CD14-positive monocyte (primary cell): ENCODE results near the gene NPAT. TPM values are rescaled to one million over a fixed set of nuclear protein-coding genes. Genes with fewer than 3 reads are reported as not detected.
"Not testable (repeated sequence)": the region's sequence is repeated elsewhere in the genome, so short reads cannot be mapped to it uniquely, and the experiment has no call there.

Source experiments
- DNase-seq, 3 donors: peaks; one replicate each; pipeline ENCODE4 v3.0.0-alpha.2; 2011 to 2022
- H2AFZ ChIP-seq: 2 replicates; pipeline ENCODE4 v1.6.0; 2012; ENCODE audit warnings: mild to moderate bottlenecking, low read depth, low read length, inconsistent platforms; ENCODE audit not compliant: insufficient read depth, poor library complexity, severe bottlenecking
- H3K27ac ChIP-seq, 2 donors: 1 replicate in 1 of 2; 2 replicates in 1 of 2; pipeline ENCODE4 v1.5.1; 2012 to 2013; ENCODE audit warnings: low read length in 2 of 2, control low read depth in 1 of 2, inconsistent platforms in 1 of 2, low read depth in 1 of 2, mild to moderate bottlenecking in 1 of 2
- H3K27me3 ChIP-seq, 2 donors: one replicate each; pipeline versions ENCODE4 v1.6.0 to v1.6.1; 2011 to 2013; ENCODE audit warnings: low read length in 2 of 2; ENCODE audit not compliant: control insufficient read depth in 2 of 2, insufficient read depth in 2 of 2
- H3K36me3 ChIP-seq, 2 donors: replicated peaks in 1 of 2; 1 replicate in 1 of 2; 2 replicates in 1 of 2; pipeline versions ENCODE4 v1.5.1 to v1.6.1; 2012 to 2013; ENCODE audit warnings: low read length in 2 of 2, control low read depth in 1 of 2, inconsistent platforms in 1 of 2, mild to moderate bottlenecking in 1 of 2; ENCODE audit not compliant: insufficient read depth in 2 of 2, control insufficient read depth in 1 of 2
- H3K4me1 ChIP-seq, 2 donors: 1 replicate in 1 of 2; 2 replicates in 1 of 2; pipeline versions ENCODE4 v1.5.1 to v1.6.1; 2012 to 2013; ENCODE audit warnings: low read length in 2 of 2, control low read depth in 1 of 2, inconsistent platforms in 1 of 2, mild to moderate bottlenecking in 1 of 2, moderate library complexity in 1 of 2; ENCODE audit not compliant: insufficient read depth in 2 of 2, control insufficient read depth in 1 of 2
- H3K4me2 ChIP-seq: replicated peaks from 2 replicates; pipeline ENCODE3; 2012; ENCODE audit warnings: low read length, moderate library complexity, mild to moderate bottlenecking; ENCODE audit not compliant: poor library complexity, severe bottlenecking; ENCODE audit errors: extremely low read depth
- H3K4me3 ChIP-seq, 3 experiments: fragments of 200-600 bp in 1 of 3; sonication (generic) in 1 of 3; replicated peaks in 1 of 3; 1 replicate in 2 of 3; 2 replicates in 1 of 3; pipeline ENCODE4 v1.5.1; 2011 to 2013; ENCODE audit warnings: low read length in 3 of 3, mild to moderate bottlenecking in 3 of 3, control low read depth in 2 of 3, low read depth in 2 of 3, inconsistent platforms in 1 of 3, moderate library complexity in 1 of 3
- H3K79me2 ChIP-seq: 2 replicates; pipeline ENCODE4 v1.6.0; 2012; ENCODE audit warnings: mild to moderate bottlenecking, control low read depth, inconsistent platforms, low read length, moderate library complexity; ENCODE audit not compliant: insufficient read depth
- H3K9ac ChIP-seq: 2 replicates; pipeline ENCODE4 v1.6.0; 2017; ENCODE audit warnings: low read length, mild to moderate bottlenecking; ENCODE audit not compliant: insufficient read depth, poor library complexity, severe bottlenecking
- H3K9me3 ChIP-seq, 2 donors: replicated peaks in 1 of 2; 1 replicate in 1 of 2; 2 replicates in 1 of 2; pipeline versions ENCODE4 v1.5.1 to v1.6.1; 2012 to 2013; ENCODE audit warnings: low read length in 2 of 2, control low read depth in 1 of 2; ENCODE audit not compliant: control insufficient read depth in 1 of 2, insufficient read depth in 1 of 2
- H4K20me1 ChIP-seq: 2 replicates; pipeline ENCODE4 v1.6.0; 2012; ENCODE audit warnings: mild to moderate bottlenecking, low read length, control low read depth, moderate library complexity; ENCODE audit not compliant: insufficient read depth
- H3K27ac Mint-ChIP-seq, 7 donors: one replicate each; pipeline ENCODE4 v1.8.0; 2020; ENCODE audit warnings: mild to moderate bottlenecking in 7 of 7, mixed read lengths in 7 of 7, moderate library complexity in 6 of 7, inconsistent platforms in 2 of 7
- H3K27me3 Mint-ChIP-seq, 3 donors: one replicate each; pipeline ENCODE4 v1.8.0; 2021 to 2022; ENCODE audit warnings: low read depth in 3 of 3, mild to moderate bottlenecking in 3 of 3, mixed read lengths in 3 of 3, moderate library complexity in 3 of 3, inconsistent platforms in 1 of 3
- H3K36me3 Mint-ChIP-seq, 2 donors: one replicate each; pipeline ENCODE4 v1.8.0; 2020; ENCODE audit warnings: mixed read lengths in 2 of 2, inconsistent platforms in 1 of 2, mild to moderate bottlenecking in 1 of 2
- H3K4me1 Mint-ChIP-seq: one replicate; pipeline ENCODE4 v1.8.0; 2020; ENCODE audit warnings: mild to moderate bottlenecking, mixed read lengths
- H3K4me3 Mint-ChIP-seq, 2 donors: one replicate each; pipeline ENCODE4 v1.8.0; 2020; ENCODE audit warnings: mild to moderate bottlenecking in 2 of 2, mixed read lengths in 2 of 2, moderate library complexity in 1 of 2
- H3K9me3 Mint-ChIP-seq, 7 donors: one replicate each; pipeline ENCODE4 v1.8.0; 2020 to 2022; ENCODE audit warnings: mixed read lengths in 7 of 7, mild to moderate bottlenecking in 6 of 7, moderate library complexity in 6 of 7, inconsistent platforms in 2 of 7
- WGBS: methylation state at CpG from one replicate; pipeline ENCODE4 v1.1.5; 2013; ENCODE audit warnings: missing lambda C conversion rate; ENCODE audit not compliant: insufficient coverage; 5-methylcytosine and 5-hydroxymethylcytosine counted together
- intact Hi-C, 2 donors: fragments of 100-400 bp; cut with micrococcal nuclease; formaldehyde crosslinking; loops; one replicate each; pipeline versions ENCODE4 v1.15.0 to v1.15.1; 2023
- polyA plus RNA-seq, 3 donors: library from polyadenylated mRNA; depleted of rRNA in 1 of 3; unstranded in 2 of 3; stranded (reverse) in 1 of 3; fragments of 300-500 nt in 2 of 3; fragments of >200 nt in 1 of 3; fragmentation: Illumina TruSeq in 2 of 3; gene quantifications; 1 replicate in 2 of 3; 2 replicates in 1 of 3; pipeline ENCODE4 v1.2.3, GENCODE V29; 2012 to 2021
- TF ChIP-seq, protein P1 (sequence below): fragments of 200-600 bp; IDR thresholded peaks from one replicate; pipeline ENCODE4 v1.8.0; 2022; ENCODE audit warnings: antibody characterized with exemption, mild to moderate bottlenecking

Gene NPAT
- polyA plus RNA-seq, 3 donors = 3.7 to 5.0 (median 4.1) TPM

DNA sequence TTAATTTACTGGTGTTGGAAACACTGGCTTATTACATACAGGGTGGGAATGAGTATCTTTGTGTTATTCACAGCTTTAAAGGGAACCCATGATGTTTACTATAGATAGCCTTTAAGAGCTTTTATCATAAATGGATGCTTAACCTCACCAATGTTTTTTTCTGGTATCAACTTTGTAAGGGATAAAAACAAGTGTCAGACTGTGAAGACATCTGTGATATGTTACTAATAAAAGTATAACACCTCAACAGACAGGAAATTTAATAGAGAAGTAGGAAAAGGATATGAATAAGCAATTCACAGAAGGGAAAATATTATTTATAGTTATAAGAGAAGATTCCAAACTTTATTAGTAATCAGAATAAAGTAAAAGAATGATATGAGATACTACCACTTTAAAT lies 54.8 kb downstream of the NPAT start:
- Histone ChIP-seq H3K79me2 (no peaks in the 10 kb centered on the region), H3K4me3 (no peak overlapping the region), H4K20me1 (no peaks in the 10 kb centered on the region), H3K9me3 (no peaks in the 10 kb centered on the region), H3K27ac (no peak overlapping the region), H3K4me2 (no peak overlapping the region), H3K36me3 (peaks cover 63 to 94% of the 10 kb centered on the region in 2 donors), H3K4me1 (no peaks in the 10 kb centered on the region), H3K9ac (no peak overlapping the region), H2AFZ (no peak overlapping the region), H3K27me3 (no peaks in the 10 kb centered on the region)
- Mint-ChIP-seq H3K27me3 (peaks cover 0 to 2% (median 0%) of the 10 kb centered on the region in 3 donors), H3K9me3 (no peaks in the 10 kb centered on the region), H3K36me3 (peaks cover 46 to 59% of the 10 kb centered on the region in 2 donors), H3K27ac (no peak overlapping the region), H3K4me1 (no peaks in the 10 kb centered on the region), H3K4me3 (no peak overlapping the region)
- intact Hi-C loops = no loop called here
- TF ChIP-seq, protein P1, sequence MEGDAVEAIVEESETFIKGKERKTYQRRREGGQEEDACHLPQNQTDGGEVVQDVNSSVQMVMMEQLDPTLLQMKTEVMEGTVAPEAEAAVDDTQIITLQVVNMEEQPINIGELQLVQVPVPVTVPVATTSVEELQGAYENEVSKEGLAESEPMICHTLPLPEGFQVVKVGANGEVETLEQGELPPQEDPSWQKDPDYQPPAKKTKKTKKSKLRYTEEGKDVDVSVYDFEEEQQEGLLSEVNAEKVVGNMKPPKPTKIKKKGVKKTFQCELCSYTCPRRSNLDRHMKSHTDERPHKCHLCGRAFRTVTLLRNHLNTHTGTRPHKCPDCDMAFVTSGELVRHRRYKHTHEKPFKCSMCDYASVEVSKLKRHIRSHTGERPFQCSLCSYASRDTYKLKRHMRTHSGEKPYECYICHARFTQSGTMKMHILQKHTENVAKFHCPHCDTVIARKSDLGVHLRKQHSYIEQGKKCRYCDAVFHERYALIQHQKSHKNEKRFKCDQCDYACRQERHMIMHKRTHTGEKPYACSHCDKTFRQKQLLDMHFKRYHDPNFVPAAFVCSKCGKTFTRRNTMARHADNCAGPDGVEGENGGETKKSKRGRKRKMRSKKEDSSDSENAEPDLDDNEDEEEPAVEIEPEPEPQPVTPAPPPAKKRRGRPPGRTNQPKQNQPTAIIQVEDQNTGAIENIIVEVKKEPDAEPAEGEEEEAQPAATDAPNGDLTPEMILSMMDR = no peak
- no peak for DNase-seq

- H3K36me3 Mint-ChIP-seq = peaks cover 52 to 57% of the 10 kb centered on the region in 2 donors
- H3K79me2 ChIP-seq, H3K4me3 Mint-ChIP-seq, H3K9me3 Mint-ChIP-seq, H3K27me3 ChIP-seq, H3K4me3 ChIP-seq, H3K9ac ChIP-seq, H3K4me2 ChIP-seq, intact Hi-C loops, H3K4me1 ChIP-seq, H2AFZ ChIP-seq, H3K27ac ChIP-seq, DNase-seq, H3K27me3 Mint-ChIP-seq, H3K27ac Mint-ChIP-seq, H4K20me1 ChIP-seq, H3K9me3 ChIP-seq, H3K4me1 Mint-ChIP-seq: not testable (repeated sequence)
- peaks cover 64 to 94% of the 10 kb centered on the region in 2 donors for H3K36me3 ChIP-seq
- WGBS = 100% methylated on average over 1 of the region's 6 CpGs
Observed at GRCh38 chr11:108162878-108163277, 59.6 kb downstream of the NPAT start.
